HepG2 (cell line): ENCODE measurements around the gene TRIM54. TPM values are rescaled to one million over a fixed set of nuclear protein-coding genes. Genes with fewer than 3 reads are reported as not detected.
A peak's percentile ranks its signal among the peaks of the same experiment; 100 is the strongest.
"Not testable (repeated sequence)": the region's sequence is repeated elsewhere in the genome, so short reads cannot be mapped to it uniquely, and the experiment has no call there.

Experiments used
- ATAC-seq: fragments of 200-7000 bp; cut with Tn5 transposase; 3 replicates; pipeline ENCODE4 v1.9.1; 2020; ENCODE audit warnings: mild to moderate bottlenecking, moderate library complexity
- BruUV-seq: library from RNA; stranded (reverse); fragments of 400-500 nt; replicated peaks from 2 replicates; lab custom pipeline; 2021; lab: Mats Ljungman, UMichigan
- CTCF ChIA-PET: fragments of 300-600 bp; formaldehyde crosslinking; extraction: SDS; loops from one replicate; lab custom pipeline; 2021; ENCODE audit warnings: low total read pairs, inconsistent platforms, low intra/inter-chr PET ratio; lab: Yijun Ruan, JAX
- POLR2A ChIA-PET: fragments of 350-600 bp; sonication (Branson Sonifier 250); formaldehyde crosslinking; loops from one replicate; lab custom pipeline; 2020; ENCODE audit warnings: antibody characterized with exemption, inconsistent platforms; lab: Yijun Ruan, JAX
- DNase-seq: peaks from one replicate; pipeline ENCODE4 v3.0.0-alpha.2; 2015; ENCODE audit warnings: low spot score
- FAIRE-seq: peaks from 3 replicates; lab custom pipeline; 2011; peaks lifted over from hg19 to GRCh38; lab: Jason Lieb, UNC
- H2AFZ ChIP-seq: one replicate; pipeline ENCODE4 v1.6.1; 2011; ENCODE audit warnings: low read length, inconsistent platforms
- H3K27ac ChIP-seq: fragments of 300-600 bp; 3 replicates; pipeline ENCODE4 v1.8.0; 2011; ENCODE audit warnings: mixed run types, mild to moderate bottlenecking, mixed read lengths, low read length, inconsistent platforms; ENCODE audit not compliant: insufficient read depth; ENCODE audit errors: extremely low read length
- H3K27me3 ChIP-seq, 2 experiments: fragments of 200-600 bp in 1 of 2; 2 replicates in 1 of 2; 3 replicates in 1 of 2; pipeline versions ENCODE4 v1.6.0 to v1.8.0; 2011; ENCODE audit warnings: low read length in 2 of 2, mild to moderate bottlenecking in 2 of 2, moderate library complexity in 2 of 2, inconsistent platforms in 1 of 2; ENCODE audit not compliant: insufficient read depth in 2 of 2, control insufficient read depth in 1 of 2
- H3K36me3 ChIP-seq, 2 experiments: fragments of 200-600 bp in 1 of 2; replicated peaks in 1 of 2; 2 replicates in 1 of 2; 3 replicates in 1 of 2; pipeline versions ENCODE4 v1.5.1 to v1.8.0; 2011; ENCODE audit warnings: low read length in 2 of 2, inconsistent platforms in 1 of 2; ENCODE audit not compliant: insufficient read depth in 2 of 2, control insufficient read depth in 1 of 2
- H3K4me1 ChIP-seq: 2 replicates; pipeline ENCODE4 v1.5.1; 2012; ENCODE audit warnings: low read length, inconsistent platforms; ENCODE audit not compliant: insufficient read depth
- H3K4me2 ChIP-seq: 2 replicates; pipeline ENCODE4 v1.6.0; 2011; ENCODE audit warnings: low read depth, low read length, inconsistent platforms
- H3K4me3 ChIP-seq, 3 experiments: fragments of 200-600 bp in 1 of 3; sonication (generic), shearing (Covaris generic) in 1 of 3; replicated peaks in 1 of 3; 2 replicates each; pipeline ENCODE4 v1.5.1; 2011 to 2016; ENCODE audit warnings: low read length in 3 of 3, inconsistent platforms in 2 of 3, low read depth in 2 of 3, mild to moderate bottlenecking in 2 of 3, control low read depth in 1 of 3, mixed read lengths in 1 of 3; ENCODE audit not compliant: insufficient read depth in 1 of 3
- H3K79me2 ChIP-seq: one replicate; pipeline ENCODE4 v1.6.1; 2011; ENCODE audit warnings: low read length, inconsistent platforms; ENCODE audit not compliant: insufficient read depth
- H3K9ac ChIP-seq: 2 replicates; pipeline ENCODE4 v1.6.0; 2011; ENCODE audit warnings: mild to moderate bottlenecking, low read depth, low read length, inconsistent platforms; ENCODE audit not compliant: insufficient read depth
- H3K9me3 ChIP-seq: 2 replicates; pipeline ENCODE4 v1.5.1; 2012; ENCODE audit warnings: mild to moderate bottlenecking, low read length
- H4K20me1 ChIP-seq: 2 replicates; pipeline ENCODE4 v1.6.0; 2011; ENCODE audit warnings: inconsistent platforms, mild to moderate bottlenecking, low read length, moderate library complexity; ENCODE audit not compliant: insufficient read depth
- KAT2B ChIP-seq: fragments of 150-350 bp; IDR thresholded peaks from 2 replicates; pipeline ENCODE4 v1.6.1; 2014; ENCODE audit warnings: low read depth, low read length, borderline replicate concordance
- NR2F1 ChIP-seq, 2 experiments: fragments of 450-650 bp in 1 of 2; formaldehyde crosslinking in 1 of 2; IDR thresholded peaks; 2 replicates each; pipeline versions ENCODE4 v1.5.0 to v1.6.1; 2016 to 2020; ENCODE audit warnings: mild to moderate bottlenecking in 1 of 2, missing compliant biosample characterization in 1 of 2, missing genetic modification reagents in 1 of 2, moderate library complexity in 1 of 2
- NR2F6 ChIP-seq, 2 experiments: IDR thresholded peaks; 2 replicates each; pipeline ENCODE4 v1.6.1; 2016; ENCODE audit warnings: antibody characterized with exemption in 1 of 2, mild to moderate bottlenecking in 1 of 2
- ONECUT2 ChIP-seq: sonication (generic); formaldehyde crosslinking; IDR thresholded peaks from 2 replicates; pipeline ENCODE4 v1.4.0; 2020; ENCODE audit warnings: missing genetic modification reagents
- RARA ChIP-seq: IDR thresholded peaks from 2 replicates; pipeline ENCODE4 v1.6.1; 2016; ENCODE audit warnings: missing genetic modification reagents, missing compliant biosample characterization
- SALL1 ChIP-seq: sonication (generic); formaldehyde crosslinking; IDR thresholded peaks from 2 replicates; pipeline ENCODE4 v1.8.0; 2022; ENCODE audit warnings: mild to moderate bottlenecking, missing genetic modification reagents
- TFAP4 ChIP-seq: sonication (generic); IDR thresholded peaks from 2 replicates; pipeline ENCODE4 v1.6.1; 2016; ENCODE audit warnings: low read depth, borderline replicate concordance
- ZMYM3 ChIP-seq: sonication (generic); formaldehyde crosslinking; IDR thresholded peaks from 2 replicates; pipeline ENCODE4 v1.5.1; 2020; ENCODE audit warnings: mild to moderate bottlenecking, missing genetic modification reagents
- WGBS: methylation state at CpG from one replicate; pipeline ENCODE4 v1.1.6; 2017; ENCODE audit warnings: low lambda C conversion rate; 5-methylcytosine and 5-hydroxymethylcytosine counted together
- in situ Hi-C: cut with HindIII; loops from 2 replicates; pipeline ENCODE4 v1.10.0; 2017; ENCODE audit warnings: low pct_unique_long_range_greater_than_20kb; ENCODE audit not compliant: extremely low pct_ligation_motif_present
- intact Hi-C: fragments of 100-400 bp; cut with micrococcal nuclease; formaldehyde crosslinking; loops from one replicate; pipeline ENCODE4 v1.10.0; 2022; ENCODE audit not compliant: unreplicated experiment
- polyA plus RNA-seq, 8 experiments: library from polyadenylated mRNA; depleted of rRNA in 3 of 8; stranded (reverse) in 7 of 8; unstranded in 1 of 8; fragments of >200 nt; fragmentation: Illumina TruSeq in 4 of 8; extraction: Trizol in 4 of 8; gene quantifications; 2 replicates each; pipeline versions ENCODE4 v1.2.1 to v1.2.3, GENCODE V29; 2011 to 2016; ENCODE audit warnings: low read depth in 4 of 8, missing spikeins in 1 of 8, mixed read lengths in 1 of 8; ENCODE audit not compliant: insufficient read depth in 1 of 8
- total RNA-seq, 5 experiments: library from RNA; depleted of rRNA; stranded (reverse); fragments of >200 nt; fragmentation: Illumina TruSeq; extraction: Trizol; gene quantifications; 2 replicates each; pipeline ENCODE4 v1.2.3, GENCODE V29; 2016; ENCODE audit warnings: low read depth in 1 of 5

TRIM54 gene
- total and polyA plus RNA-seq, 2 of the 13 experiments (the other 11 are each of a cell fraction or from before 2014, with no cell fraction given), result 0.07 to 0.13 TPM

DNA sequence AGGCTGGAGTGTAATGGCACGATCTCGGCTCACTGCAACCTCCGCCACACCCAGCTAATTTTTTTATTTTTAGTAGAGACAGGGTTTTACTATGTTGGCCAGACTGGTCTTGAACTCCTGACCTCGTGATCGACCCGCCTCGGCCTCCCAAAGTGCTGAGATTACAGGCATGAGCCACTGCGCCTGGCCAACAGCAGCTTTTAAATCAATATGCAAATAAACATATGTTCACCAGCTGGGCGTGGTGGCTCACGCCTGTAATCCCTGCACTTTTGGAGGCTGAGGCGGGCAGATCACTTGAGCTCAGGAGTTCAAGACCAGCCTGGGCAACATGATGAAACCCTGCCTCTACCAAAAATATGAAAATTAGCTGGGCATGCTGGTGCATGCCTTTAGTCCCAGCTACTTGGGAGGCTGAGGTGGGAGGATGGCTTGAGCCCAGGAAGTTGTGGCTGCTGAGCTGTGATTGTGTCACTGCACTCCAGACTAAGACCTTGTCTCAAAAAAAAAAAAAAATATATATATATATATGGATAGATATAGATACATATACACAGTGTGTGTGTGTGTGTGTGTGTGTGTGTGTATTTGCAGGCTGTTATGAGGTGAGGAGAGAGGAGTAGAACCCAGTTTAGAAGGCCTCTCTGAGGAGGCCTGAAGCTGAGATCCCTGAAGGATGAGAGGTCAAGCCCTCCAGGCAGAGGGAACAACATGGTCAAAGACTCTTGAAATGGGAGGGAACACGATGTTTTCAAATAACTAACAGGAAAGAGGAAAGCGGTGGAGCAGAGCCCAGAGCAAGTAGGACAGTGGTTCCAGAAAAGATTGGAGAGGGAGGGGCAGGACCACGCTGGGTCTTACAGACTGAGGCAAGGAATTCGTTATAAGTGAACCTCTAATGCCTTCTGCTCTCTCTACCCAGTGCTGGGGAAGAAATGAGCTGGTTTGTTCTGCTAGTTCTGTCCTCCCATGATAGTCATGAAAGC lies 9.4 kb upstream of the TRIM54 start:
- H3K9ac ChIP-seq; in situ Hi-C loops; H4K20me1 ChIP-seq; CTCF ChIA-PET; intact Hi-C loops; H3K9me3 ChIP-seq; H3K36me3 ChIP-seq; FAIRE-seq; H3K27ac ChIP-seq; DNase-seq; BruUV-seq; H3K4me2 ChIP-seq; H3K4me3 ChIP-seq; H2AFZ ChIP-seq; H3K79me2 ChIP-seq; TF ChIP-seq NR2F6 (CRISPR knock-in tag; IDR thresholded peaks at IDR 0.05): not testable (repeated sequence)
- 25% methylated on average over 15 of the region's 15 CpGs for WGBS
- Histone ChIP-seq H3K27me3 (peaks cover 7 to 66% of the 10 kb centered on the region in 2 experiments; a peak in 4 of 5 replicates), H3K4me1 (peaks cover 12% of the 10 kb centered on the region; the same call in 1 of the 2 replicates)
- ATAC-seq, result peak; percentile 41; the same call in 2 of the 3 replicates
- TF ChIP-seq KAT2B (peak; percentile 24; the same call in 1 of the 2 replicates), NR2F6 (IDR thresholded peaks at IDR 0.05) (peak; percentile 25; the same call in 1 of the 2 replicates), NR2F1 (CRISPR knock-in tag; IDR thresholded peaks at IDR 0.05) (peak in 1 of 2 experiments; percentile 30; a peak in 1 of 4 replicates), ZMYM3 (CRISPR knock-in tag) (peak; percentile 48), RARA (CRISPR knock-in tag) (peak; percentile 40; the same call in 1 of the 2 replicates), ONECUT2 (CRISPR knock-in tag) (peak; percentile 60), SALL1 (CRISPR knock-in tag) (peak; percentile 37; the same call in 1 of the 2 replicates), TFAP4 (peak; percentile 83)
- POLR2A ChIA-PET, result interaction anchor here (0.6 to 1.7 kb wide), 5 partner anchors 10 to 254 kb away, joined by 3 to 6 read pairs (median 3); partner anchors contain the start of genes ATRAID, SLC30A3 and SLC5A6
